Upper lobe of right lung (tissue), 1 donor: ENCODE measurements around the gene PRUNE2. TPM values are rescaled to one million over a fixed set of nuclear protein-coding genes. Genes with fewer than 3 reads are reported as not detected.

Experiments used
- ATAC-seq: fragments of 200-7000 bp; cut with Tn5 transposase; one replicate; pipeline ENCODE4 v1.9.1; 2020; ENCODE audit warnings: mild to moderate bottlenecking, moderate library complexity
- DNase-seq: peaks from one replicate; pipeline ENCODE4 v3.0.0-alpha.2; 2020
- H3K27ac ChIP-seq: fragments of 200-600 bp; one replicate; pipeline ENCODE4 v1.8.0; 2022
- H3K27me3 ChIP-seq: fragments of 200-600 bp; one replicate; pipeline ENCODE4 v1.8.0; 2022; ENCODE audit warnings: mild to moderate bottlenecking
- H3K36me3 ChIP-seq: fragments of 200-600 bp; one replicate; pipeline ENCODE4 v1.8.0; 2022
- H3K4me1 ChIP-seq: fragments of 200-600 bp; one replicate; pipeline ENCODE4 v1.8.0; 2022
- H3K4me3 ChIP-seq: fragments of 200-600 bp; one replicate; pipeline ENCODE4 v1.8.0; 2022; ENCODE audit warnings: mild to moderate bottlenecking
- H3K9me3 ChIP-seq: fragments of 200-600 bp; one replicate; pipeline ENCODE4 v1.8.0; 2022
- intact Hi-C: fragments of 100-400 bp; cut with DNase I; formaldehyde crosslinking; loops from one replicate; pipeline ENCODE4 v1.11.0; 2022
- total RNA-seq: library from RNA; stranded (reverse); fragmentation: NEBNext Ultra II Directional; extraction: Animal tissue kit (Norgen Biotek cat#: 25700); gene quantifications from one replicate; pipeline ENCODE4 v1.2.1, GENCODE V29; 2021
- TF ChIP-seq, protein P1 (sequence below): fragments of 200-600 bp; IDR thresholded peaks from one replicate; pipeline ENCODE4 v1.8.0; 2022; ENCODE audit warnings: antibody characterized with exemption
- donor health status: DM: no; HTN: yes; CAD: no; lungs with severe emphysema.

Gene PRUNE2
- total RNA-seq, 1 donor from 2014 or later, result 7.4 TPM

- H3K4me3 ChIP-seq, result no peak overlapping the region
- ATAC-seq (no peak), DNase-seq (no peak)
- no peaks in the 10 kb centered on the region for H3K36me3 ChIP-seq
- no peaks in the 10 kb centered on the region for H3K9me3 ChIP-seq
- H3K27ac ChIP-seq, result no peak overlapping the region
- no peaks in the 10 kb centered on the region for H3K27me3 ChIP-seq
- no peaks in the 10 kb centered on the region for H3K4me1 ChIP-seq
- TF ChIP-seq, protein P1, sequence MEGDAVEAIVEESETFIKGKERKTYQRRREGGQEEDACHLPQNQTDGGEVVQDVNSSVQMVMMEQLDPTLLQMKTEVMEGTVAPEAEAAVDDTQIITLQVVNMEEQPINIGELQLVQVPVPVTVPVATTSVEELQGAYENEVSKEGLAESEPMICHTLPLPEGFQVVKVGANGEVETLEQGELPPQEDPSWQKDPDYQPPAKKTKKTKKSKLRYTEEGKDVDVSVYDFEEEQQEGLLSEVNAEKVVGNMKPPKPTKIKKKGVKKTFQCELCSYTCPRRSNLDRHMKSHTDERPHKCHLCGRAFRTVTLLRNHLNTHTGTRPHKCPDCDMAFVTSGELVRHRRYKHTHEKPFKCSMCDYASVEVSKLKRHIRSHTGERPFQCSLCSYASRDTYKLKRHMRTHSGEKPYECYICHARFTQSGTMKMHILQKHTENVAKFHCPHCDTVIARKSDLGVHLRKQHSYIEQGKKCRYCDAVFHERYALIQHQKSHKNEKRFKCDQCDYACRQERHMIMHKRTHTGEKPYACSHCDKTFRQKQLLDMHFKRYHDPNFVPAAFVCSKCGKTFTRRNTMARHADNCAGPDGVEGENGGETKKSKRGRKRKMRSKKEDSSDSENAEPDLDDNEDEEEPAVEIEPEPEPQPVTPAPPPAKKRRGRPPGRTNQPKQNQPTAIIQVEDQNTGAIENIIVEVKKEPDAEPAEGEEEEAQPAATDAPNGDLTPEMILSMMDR, result no peak
- intact Hi-C loops, result no loop called here
Observed at GRCh38 chr9:76793784-76794431, 112.0 kb downstream of the PRUNE2 start.

GRCh38 chr9:76789840-76790239 is 116.1 kb downstream of the PRUNE2 start:
- H3K27ac ChIP-seq, result no peak overlapping the region
- TF ChIP-seq, protein P1, result no peak
- DNase-seq (no peak), ATAC-seq (no peak)
- no peaks in the 10 kb centered on the region for H3K9me3 ChIP-seq
- H3K36me3 ChIP-seq, result no peaks in the 10 kb centered on the region
- no peak overlapping the region for H3K4me3 ChIP-seq
- H3K4me1 ChIP-seq, result no peaks in the 10 kb centered on the region
- H3K27me3 ChIP-seq, result no peaks in the 10 kb centered on the region
- intact Hi-C loops, result no loop called here

DNA sequence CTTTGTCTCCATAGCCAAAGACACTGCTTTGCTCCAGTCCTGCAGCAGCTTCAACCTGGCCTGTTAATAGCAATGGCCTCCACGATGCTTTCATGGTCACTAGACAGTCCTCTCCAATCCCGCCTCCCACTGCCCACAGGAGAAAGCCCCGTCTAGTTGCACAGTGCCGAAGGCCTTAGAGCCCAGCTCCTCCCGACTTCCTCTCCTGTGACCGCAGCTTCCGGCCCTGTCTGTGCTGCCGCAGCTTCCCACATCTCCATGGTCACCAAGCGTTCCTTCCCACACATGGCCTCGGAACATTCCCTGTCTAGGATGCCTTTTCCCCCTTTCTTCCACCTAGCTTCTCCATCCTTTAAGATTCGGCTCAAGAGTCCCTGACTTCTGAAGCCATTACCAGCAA is 118.2 kb downstream of the PRUNE2 start:
- Histone ChIP-seq H3K4me3 (no peak overlapping the region), H3K27me3 (no peaks in the 10 kb centered on the region), H3K27ac (no peak overlapping the region), H3K9me3 (no peaks in the 10 kb centered on the region), H3K4me1 (no peaks in the 10 kb centered on the region), H3K36me3 (no peaks in the 10 kb centered on the region)
- intact Hi-C loops, result no loop called here
- TF ChIP-seq, protein P1, result no peak
- ATAC-seq, result peak; percentile 39
- DNase-seq, result no peak

DNA sequence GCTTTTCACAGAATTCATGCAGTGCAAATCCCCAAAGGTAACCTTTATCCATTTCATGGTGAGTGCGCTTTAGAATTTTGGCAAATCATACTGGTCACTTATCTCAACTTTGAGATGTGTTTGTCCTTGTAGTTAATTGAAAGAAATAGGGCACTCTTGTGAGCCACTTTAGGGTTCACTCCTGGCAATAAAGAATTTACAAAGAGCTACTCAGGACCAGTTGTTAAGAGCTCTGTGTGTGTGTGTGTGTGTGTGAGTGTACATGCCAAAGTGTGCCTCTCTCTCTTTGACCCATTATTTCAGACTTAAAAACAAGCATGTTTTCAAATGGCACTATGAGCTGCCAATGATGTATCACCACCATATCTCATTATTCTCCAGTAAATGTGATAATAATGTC is 120.4 kb downstream of the PRUNE2 start:
- no peaks in the 10 kb centered on the region for H3K4me1 ChIP-seq
- intact Hi-C loops, result no loop called here
- H3K27ac ChIP-seq, result no peak overlapping the region
- no peaks in the 10 kb centered on the region for H3K36me3 ChIP-seq
- no peak overlapping the region for H3K4me3 ChIP-seq
- no peaks in the 10 kb centered on the region for H3K27me3 ChIP-seq
- DNase-seq (no peak), ATAC-seq (peak; percentile 60)
- TF ChIP-seq, protein P1, result no peak
- no peaks in the 10 kb centered on the region for H3K9me3 ChIP-seq

- H3K4me1 ChIP-seq, result no peaks in the 10 kb centered on the region
- intact Hi-C loops, result no loop called here
- ATAC-seq (no peak), DNase-seq (no peak)
- H3K4me3 ChIP-seq, result no peak overlapping the region
- no peak overlapping the region for H3K27ac ChIP-seq
- TF ChIP-seq, protein P1, result no peak
- no peaks in the 10 kb centered on the region for H3K27me3 ChIP-seq
- no peaks in the 10 kb centered on the region for H3K36me3 ChIP-seq
- H3K9me3 ChIP-seq, result no peaks in the 10 kb centered on the region
Observed at GRCh38 chr9:76784881-76785280, 121.0 kb downstream of the PRUNE2 start.
